A172 (cell line): ENCODE results near the gene SKOR2. TPM values are rescaled to one million over a fixed set of nuclear protein-coding genes. Genes with fewer than 3 reads are reported as not detected.
A peak's percentile ranks its signal among the peaks of the same experiment; 100 is the strongest.
"Not testable (repeated sequence)": the region's sequence is repeated elsewhere in the genome, so short reads cannot be mapped to it uniquely, and the experiment has no call there.

ENCODE experiments used
- DNase-seq: peaks from one replicate; pipeline ENCODE4 v3.0.0-alpha.2; 2015; ENCODE audit warnings: low spot score
- total RNA-seq: library from RNA; depleted of rRNA; stranded (reverse); fragments of >200 nt; shearing (Covaris generic); gene quantifications from 2 replicates; pipeline ENCODE4 v1.2.3, GENCODE V29; 2014; rRNA removed

Gene SKOR2
- total RNA-seq, 1 experiment from 2014 or later: not detected

- DNase-seq: peak; percentile 2
These were observed 59.5 kb downstream of the SKOR2 start for GRCh38 chr18:47191961-47192360.

- no peak for DNase-seq
These were observed 63.7 kb downstream of the SKOR2 start for GRCh38 chr18:47187721-47188120.

GRCh38 chr18:47184419-47185050 lies 66.9 kb downstream of the SKOR2 start:
- peak; percentile 52 for DNase-seq

- DNase-seq: not testable (repeated sequence)
These were observed 69.3 kb downstream of the SKOR2 start for GRCh38 chr18:47182156-47182555.

- no peak for DNase-seq
These were observed 70.7 kb downstream of the SKOR2 start for GRCh38 chr18:47180765-47181164.

GRCh38 chr18:47179520-47179919 lies 71.9 kb downstream of the SKOR2 start:
- DNase-seq: no peak

GRCh38 chr18:47175898-47176575 lies 75.4 kb downstream of the SKOR2 start, which contains the start of gene IER3IP1:
IER3IP1 (minus strand) TSS chr18:47176364; CDS start chr18:47176277, 87 bp downstream.
- DNase-seq: peak; percentile 54

- no peak for DNase-seq
These were observed 76.1 kb downstream of the SKOR2 start for GRCh38 chr18:47175283-47175897.

- DNase-seq: no peak
These were observed 76.8 kb downstream of the SKOR2 start for GRCh38 chr18:47174545-47175116.

- DNase-seq: no peak
These were observed 79.0 kb downstream of the SKOR2 start for GRCh38 chr18:47172476-47172875.

GRCh38 chr18:47168913-47169312 lies 82.5 kb downstream of the SKOR2 start:
- no peak for DNase-seq

GRCh38 chr18:47168509-47168908 lies 83.0 kb downstream of the SKOR2 start:
- no peak for DNase-seq

GRCh38 chr18:47166294-47166693 lies 85.2 kb downstream of the SKOR2 start:
- no peak for DNase-seq

GRCh38 chr18:47163241-47163640 lies 88.2 kb downstream of the SKOR2 start:
- no peak for DNase-seq

GRCh38 chr18:47160256-47160655 lies 91.2 kb downstream of the SKOR2 start:
- DNase-seq: no peak

- DNase-seq: peak; percentile 51
These were observed 93.1 kb downstream of the SKOR2 start for GRCh38 chr18:47158404-47158803.

Other genes starting within 250 kb of the SKOR2 start
- gene ELOA2, start 216.0 kb downstream of the SKOR2 start, total RNA-seq: not detected in 2 replicates
- gene HDHD2, start 101.2 kb downstream of the SKOR2 start, total RNA-seq: 18.2 and 22.3 TPM in 2 replicates
- 23.2 and 25.6 TPM in 2 replicates for gene IER3IP1, start 75.3 kb downstream of the SKOR2 start, total RNA-seq